H9 (cell line): ENCODE measurements around the gene PITPNB. TPM values are rescaled to one million over a fixed set of nuclear protein-coding genes. Genes with fewer than 3 reads are reported as not detected.

Source experiments
- DNase-seq: peaks from one replicate; pipeline ENCODE4 v3.0.0-alpha.2; 2017
- H2AFZ ChIP-seq: one replicate; pipeline ENCODE4 v1.6.1; 2013; ENCODE audit warnings: mild to moderate bottlenecking, low read length, control low read depth, moderate library complexity
- H2AK5ac ChIP-seq: 2 replicates; pipeline ENCODE4 v1.6.1; 2013; ENCODE audit warnings: low read length, control low read depth, mixed read lengths; ENCODE audit not compliant: insufficient read length
- H2BK120ac ChIP-seq: one replicate; pipeline ENCODE4 v1.6.1; 2013; ENCODE audit warnings: low read depth, mild to moderate bottlenecking, low read length, control low read depth, inconsistent platforms; ENCODE audit not compliant: poor library complexity, severe bottlenecking
- H2BK12ac ChIP-seq: 2 replicates; pipeline ENCODE4 v1.6.1; 2013; ENCODE audit warnings: low read length, control low read depth, mixed read lengths, low read depth; ENCODE audit not compliant: insufficient read length
- H2BK15ac ChIP-seq: 2 replicates; pipeline ENCODE4 v1.6.1; 2013; ENCODE audit warnings: low read depth, low read length, control low read depth
- H2BK20ac ChIP-seq: one replicate; pipeline ENCODE4 v1.6.1; 2013; ENCODE audit warnings: low read depth, mild to moderate bottlenecking, low read length, control low read depth, inconsistent platforms; ENCODE audit not compliant: poor library complexity, severe bottlenecking
- H2BK5ac ChIP-seq: 2 replicates; pipeline ENCODE4 v1.6.1; 2013; ENCODE audit warnings: low read length, control low read depth, mixed read lengths; ENCODE audit not compliant: insufficient read length
- H3K14ac ChIP-seq: 2 replicates; pipeline ENCODE4 v1.6.1; 2013; ENCODE audit warnings: low read length, control low read depth; ENCODE audit not compliant: insufficient read depth
- H3K18ac ChIP-seq: 2 replicates; pipeline ENCODE4 v1.6.1; 2013; ENCODE audit warnings: low read depth, mild to moderate bottlenecking, mixed read lengths, low read length, control low read depth; ENCODE audit not compliant: insufficient read length
- H3K23ac ChIP-seq: 2 replicates; pipeline ENCODE4 v1.6.1; 2013; ENCODE audit warnings: low read length, control low read depth, mixed read lengths, low read depth; ENCODE audit not compliant: insufficient read length
- H3K23me2 ChIP-seq: 2 replicates; pipeline ENCODE4 v1.6.1; 2013; ENCODE audit warnings: low read depth, mild to moderate bottlenecking, mixed read lengths, low read length, control low read depth; ENCODE audit not compliant: insufficient read length, poor library complexity, severe bottlenecking
- H3K27ac ChIP-seq: 2 replicates; pipeline ENCODE4 v1.5.1; 2013; ENCODE audit warnings: low read length, control low read depth, mixed read lengths, low read depth; ENCODE audit not compliant: insufficient read length
- H3K27me3 ChIP-seq: 2 replicates; pipeline ENCODE4 v1.6.1; 2013; ENCODE audit warnings: low read length, control low read depth, inconsistent platforms; ENCODE audit not compliant: insufficient read depth
- H3K4ac ChIP-seq: 2 replicates; pipeline ENCODE4 v1.6.1; 2013; ENCODE audit warnings: low read depth, mild to moderate bottlenecking, control low read depth, inconsistent platforms, low read length, moderate library complexity
- H3K4me1 ChIP-seq: 2 replicates; pipeline ENCODE4 v1.6.1; 2013; ENCODE audit warnings: low read length, control low read depth, inconsistent platforms; ENCODE audit not compliant: insufficient read depth
- H3K4me2 ChIP-seq: 2 replicates; pipeline ENCODE4 v1.6.1; 2013; ENCODE audit warnings: low read length, control low read depth, mixed read lengths; ENCODE audit not compliant: insufficient read length, insufficient read depth
- H3K56ac ChIP-seq: 2 replicates; pipeline ENCODE4 v1.6.1; 2013; ENCODE audit warnings: low read depth, mild to moderate bottlenecking, mixed read lengths, low read length, control low read depth; ENCODE audit not compliant: insufficient read length
- H3K79me1 ChIP-seq: 2 replicates; pipeline ENCODE4 v1.6.1; 2013; ENCODE audit warnings: low read depth, mild to moderate bottlenecking, moderate library complexity, low read length, control low read depth, inconsistent platforms; ENCODE audit not compliant: insufficient read depth, poor library complexity, severe bottlenecking
- H3K79me2 ChIP-seq: 2 replicates; pipeline ENCODE4 v1.6.1; 2013; ENCODE audit warnings: low read length, control low read depth, inconsistent platforms; ENCODE audit not compliant: insufficient read depth
- H3K9ac ChIP-seq: 2 replicates; pipeline ENCODE4 v1.6.1; 2013; ENCODE audit warnings: low read length, control low read depth, mixed read lengths; ENCODE audit not compliant: insufficient read length; ENCODE audit errors: extremely low read depth
- H3K9me3 ChIP-seq: one replicate; pipeline ENCODE4 v1.6.1; 2013; ENCODE audit warnings: low read depth, low read length, inconsistent platforms; ENCODE audit not compliant: control insufficient read depth
- H3T11ph ChIP-seq: one replicate; pipeline ENCODE4 v1.6.1; 2013; ENCODE audit warnings: mild to moderate bottlenecking, low read length, control low read depth, inconsistent platforms
- H4K20me1 ChIP-seq: one replicate; pipeline ENCODE4 v1.6.1; 2013; ENCODE audit not compliant: control insufficient read depth, insufficient read length, insufficient read depth
- H4K5ac ChIP-seq: 2 replicates; pipeline ENCODE4 v1.6.1; 2013; ENCODE audit warnings: low read depth, mild to moderate bottlenecking, mixed read lengths, low read length, control low read depth; ENCODE audit not compliant: insufficient read length
- H4K8ac ChIP-seq: replicated peaks from 2 replicates; pipeline ENCODE4 v1.6.1; 2013; ENCODE audit warnings: low read length, control low read depth, mixed read lengths, low read depth; ENCODE audit not compliant: insufficient read length
- H4K91ac ChIP-seq: 2 replicates; pipeline ENCODE4 v1.6.1; 2013; ENCODE audit warnings: low read depth, mild to moderate bottlenecking, moderate library complexity, mixed read lengths, low read length, control low read depth; ENCODE audit not compliant: insufficient read length
- H3K27ac Mint-ChIP-seq, 3 experiments: 2 replicates in 2 of 3; 3 replicates in 1 of 3; pipeline ENCODE4 v1.8.0; 2020 to 2021; ENCODE audit warnings: mixed read lengths in 3 of 3, mild to moderate bottlenecking in 1 of 3, moderate library complexity in 1 of 3
- H3K27me3 Mint-ChIP-seq: 2 replicates; pipeline ENCODE4 v1.8.0; 2021; ENCODE audit warnings: low read depth, mild to moderate bottlenecking, moderate library complexity, mixed read lengths
- H3K36me3 Mint-ChIP-seq, 3 experiments: 2 replicates in 2 of 3; 3 replicates in 1 of 3; pipeline ENCODE4 v1.8.0; 2020 to 2021; ENCODE audit warnings: low read depth in 3 of 3, mixed read lengths in 3 of 3; ENCODE audit not compliant: insufficient read depth in 1 of 3
- H3K4me1 Mint-ChIP-seq, 2 experiments: 2 replicates each; pipeline ENCODE4 v1.8.0; 2020; ENCODE audit warnings: mixed read lengths in 2 of 2
- H3K4me3 Mint-ChIP-seq, 2 experiments: 2 replicates in 1 of 2; 3 replicates in 1 of 2; pipeline ENCODE4 v1.8.0; 2020 to 2021; ENCODE audit warnings: mild to moderate bottlenecking in 2 of 2, mixed read lengths in 2 of 2, moderate library complexity in 1 of 2
- H3K9me3 Mint-ChIP-seq, 2 experiments: 2 replicates in 1 of 2; 3 replicates in 1 of 2; pipeline ENCODE4 v1.8.0; 2020; ENCODE audit warnings: mild to moderate bottlenecking in 2 of 2, mixed read lengths in 2 of 2, moderate library complexity in 1 of 2
- WGBS: extraction: QIAGEN DNeasy Blood & Tissue Kit; methylation state at CpG from one replicate; pipeline ENCODE4 v1.1.7; 2013; ENCODE audit warnings: missing lambda C conversion rate, low lambda C conversion rate, mixed read lengths; ENCODE audit not compliant: insufficient read length; ENCODE audit errors: extremely low coverage; 5-methylcytosine and 5-hydroxymethylcytosine counted together
- total RNA-seq: library from RNA; stranded (reverse); gene quantifications from 2 replicates; pipeline ENCODE4 v1.2.1, GENCODE V29; 2021
- TF ChIP-seq, protein P1 (sequence below): fragments of 200-600 bp; sonication (generic); conservative IDR thresholded peaks from 3 replicates; pipeline ENCODE4 v1.8.0; 2021; ENCODE audit warnings: antibody characterized with exemption, mild to moderate bottlenecking

Gene PITPNB
- total RNA-seq, 1 experiment from 2014 or later = 106 TPM

DNA sequence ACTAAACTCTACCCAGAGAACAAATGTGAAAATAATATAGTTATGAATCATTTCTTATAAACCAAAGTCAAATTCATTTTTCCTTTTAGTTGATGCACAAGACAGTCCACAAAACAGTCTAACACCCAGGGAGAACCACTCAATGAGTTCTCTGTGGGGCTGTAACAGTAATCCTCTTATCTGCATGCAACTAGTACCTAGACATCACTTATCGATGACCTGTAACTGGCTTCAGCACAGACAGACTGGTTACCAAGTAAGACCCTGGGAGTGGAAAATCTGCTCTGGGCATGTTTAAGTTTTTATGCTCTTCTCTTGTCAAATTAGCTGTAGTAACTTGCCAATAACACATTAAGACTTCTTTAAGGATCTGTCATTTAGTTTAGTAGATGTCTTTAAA is 46.6 kb downstream of the PITPNB start:
- no peak overlapping the region for H2BK5ac ChIP-seq
- no peak overlapping the region for H3K18ac ChIP-seq
- no peak overlapping the region for H3T11ph ChIP-seq
- no peak overlapping the region for H2BK120ac ChIP-seq
- no peaks in the 10 kb centered on the region for H3K27me3 Mint-ChIP-seq
- no peak overlapping the region for H2BK15ac ChIP-seq
- no peak overlapping the region for H4K5ac ChIP-seq
- H3K79me1 ChIP-seq = peaks cover 3% of the 10 kb centered on the region
- H3K9me3 Mint-ChIP-seq = no peaks in the 10 kb centered on the region
- no peak overlapping the region for H4K91ac ChIP-seq
- H2AK5ac ChIP-seq = no peak overlapping the region
- no peaks in the 10 kb centered on the region for H4K20me1 ChIP-seq
- H2BK20ac ChIP-seq = no peak overlapping the region
- no peak overlapping the region for H3K4me2 ChIP-seq
- H3K4ac ChIP-seq = no peak overlapping the region
- no peak overlapping the region for H3K27ac Mint-ChIP-seq
- no peak overlapping the region for H4K8ac ChIP-seq
- no peak for DNase-seq
- H2AFZ ChIP-seq = no peak overlapping the region
- 0 out of 2 replicates have a peak, but pooled peaks cover 1% of the 10 kb centered on the region for H3K79me2 ChIP-seq
- no CpG with 5 or more reads among the region's 1 CpG for WGBS
- H3K27ac ChIP-seq = no peak overlapping the region
- peaks cover 11 to 27% (median 16%) of the 10 kb centered on the region in 3 experiments; a peak in 6 of 7 replicates for H3K36me3 Mint-ChIP-seq
- no peak overlapping the region for H3K14ac ChIP-seq
- no peaks in the 10 kb centered on the region for H3K4me1 ChIP-seq
- no peaks in the 10 kb centered on the region for H3K27me3 ChIP-seq
- H3K4me3 Mint-ChIP-seq = no peak overlapping the region
- H3K56ac ChIP-seq = no peak overlapping the region
- no peak overlapping the region for H3K9ac ChIP-seq
- H3K23ac ChIP-seq = no peak overlapping the region
- H3K9me3 ChIP-seq = no peaks in the 10 kb centered on the region
- peaks cover 6 to 8% of the 10 kb centered on the region in 2 experiments for H3K4me1 Mint-ChIP-seq
- H3K23me2 ChIP-seq = no peaks in the 10 kb centered on the region
- TF ChIP-seq, protein P1, sequence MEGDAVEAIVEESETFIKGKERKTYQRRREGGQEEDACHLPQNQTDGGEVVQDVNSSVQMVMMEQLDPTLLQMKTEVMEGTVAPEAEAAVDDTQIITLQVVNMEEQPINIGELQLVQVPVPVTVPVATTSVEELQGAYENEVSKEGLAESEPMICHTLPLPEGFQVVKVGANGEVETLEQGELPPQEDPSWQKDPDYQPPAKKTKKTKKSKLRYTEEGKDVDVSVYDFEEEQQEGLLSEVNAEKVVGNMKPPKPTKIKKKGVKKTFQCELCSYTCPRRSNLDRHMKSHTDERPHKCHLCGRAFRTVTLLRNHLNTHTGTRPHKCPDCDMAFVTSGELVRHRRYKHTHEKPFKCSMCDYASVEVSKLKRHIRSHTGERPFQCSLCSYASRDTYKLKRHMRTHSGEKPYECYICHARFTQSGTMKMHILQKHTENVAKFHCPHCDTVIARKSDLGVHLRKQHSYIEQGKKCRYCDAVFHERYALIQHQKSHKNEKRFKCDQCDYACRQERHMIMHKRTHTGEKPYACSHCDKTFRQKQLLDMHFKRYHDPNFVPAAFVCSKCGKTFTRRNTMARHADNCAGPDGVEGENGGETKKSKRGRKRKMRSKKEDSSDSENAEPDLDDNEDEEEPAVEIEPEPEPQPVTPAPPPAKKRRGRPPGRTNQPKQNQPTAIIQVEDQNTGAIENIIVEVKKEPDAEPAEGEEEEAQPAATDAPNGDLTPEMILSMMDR = no peak
- no peak overlapping the region for H2BK12ac ChIP-seq
